ENCODE measurements around the gene SLC7A14. TPM values are rescaled to one million over a fixed set of nuclear protein-coding genes. Genes with fewer than 3 reads are reported as not detected.

SLC7A14 gene
- total RNA-seq, 1 experiment from 2014 or later: not detected

DNA sequence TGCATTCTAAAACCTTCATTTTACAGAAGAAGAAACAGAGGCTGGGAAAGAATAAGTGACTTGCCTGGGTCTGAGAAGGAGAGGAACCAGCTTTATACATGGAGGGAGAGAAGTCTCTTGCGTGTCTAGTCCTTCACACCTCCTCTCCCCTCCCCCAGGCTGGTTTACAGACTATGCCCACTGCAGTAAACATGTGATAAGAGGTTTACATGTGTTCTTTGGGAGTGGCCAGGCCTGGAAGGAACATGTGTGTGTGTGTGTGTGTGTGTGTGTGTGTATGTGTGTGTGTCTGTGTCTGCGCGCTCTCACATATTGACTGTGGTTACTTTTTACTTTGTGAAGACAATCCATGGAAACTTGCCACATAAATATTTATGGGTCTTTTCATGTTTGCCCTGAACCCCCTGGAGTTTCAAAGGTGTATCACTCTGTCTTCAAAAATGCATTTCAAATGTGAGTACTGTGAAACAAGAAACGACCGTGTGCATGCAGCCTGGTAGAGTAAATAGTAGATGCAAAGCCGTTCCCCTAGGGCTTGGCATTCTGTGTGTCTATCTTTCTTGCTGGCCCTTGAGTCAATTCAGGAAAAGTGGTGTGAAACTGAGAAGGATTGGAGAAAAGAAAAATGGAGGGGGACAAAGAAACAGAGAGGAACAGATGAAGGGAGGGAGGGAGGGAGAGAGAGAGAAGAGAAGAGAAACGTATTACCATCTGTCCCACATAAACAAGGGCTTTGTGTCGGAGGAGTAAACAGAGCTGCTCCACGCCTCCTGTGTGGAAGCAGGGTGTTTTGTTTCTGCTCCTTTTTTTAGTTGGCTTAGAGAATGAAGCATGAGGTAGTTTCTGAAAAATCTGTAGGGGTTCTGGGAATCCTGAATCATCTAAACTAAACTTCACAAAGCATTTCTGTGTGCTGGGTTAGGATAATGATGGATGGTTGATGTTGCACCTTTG lies 115.5 kb downstream of the SLC7A14 start:
- peak; percentile 72 for DNase-seq (ENCODE audit: low spot score)

DNA sequence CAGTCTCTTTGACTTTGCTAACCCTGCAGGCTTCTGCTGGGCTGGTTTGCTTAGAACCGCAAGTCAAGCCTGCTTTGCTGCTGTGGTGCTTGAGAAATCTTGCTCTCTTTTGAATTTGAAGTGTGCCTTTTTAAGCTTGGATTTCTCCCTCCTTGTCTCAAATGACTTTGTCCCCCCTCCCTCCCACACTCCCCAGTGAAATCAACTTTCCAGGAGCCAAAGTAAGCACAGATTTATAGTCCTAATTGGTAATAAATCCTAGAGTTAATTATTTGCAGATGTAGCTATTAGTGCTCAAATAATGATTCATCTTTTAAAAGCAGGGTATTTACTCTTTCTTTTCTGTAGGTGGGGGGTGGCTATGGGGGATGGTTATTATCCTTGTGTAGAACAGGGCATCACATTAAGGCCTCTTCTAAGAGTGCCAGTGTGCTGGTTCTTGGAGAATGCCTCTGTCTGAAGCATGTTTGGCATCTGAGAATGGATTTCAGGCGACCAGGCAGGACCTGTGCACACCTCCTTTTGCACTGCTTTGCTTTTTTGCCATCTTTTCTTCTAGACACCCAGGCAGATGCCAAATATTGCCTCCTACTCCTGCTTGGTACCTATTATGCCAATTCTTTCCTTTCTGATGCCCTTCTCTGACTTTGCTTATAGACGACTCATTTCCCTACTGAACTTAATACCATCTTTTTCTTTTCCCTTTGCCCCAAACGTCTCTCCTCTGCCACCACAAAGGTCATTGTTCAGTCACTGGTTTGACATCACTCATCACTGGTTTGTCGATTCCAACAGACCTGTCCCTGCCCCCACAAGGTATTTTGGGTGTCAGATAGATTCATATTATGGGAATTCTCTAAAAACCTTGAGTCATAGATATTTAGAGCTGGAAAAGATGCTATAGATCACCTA lies 116.5 kb downstream of the SLC7A14 start:
- DNase-seq (ENCODE audit: low spot score): peak; percentile 59

DNA sequence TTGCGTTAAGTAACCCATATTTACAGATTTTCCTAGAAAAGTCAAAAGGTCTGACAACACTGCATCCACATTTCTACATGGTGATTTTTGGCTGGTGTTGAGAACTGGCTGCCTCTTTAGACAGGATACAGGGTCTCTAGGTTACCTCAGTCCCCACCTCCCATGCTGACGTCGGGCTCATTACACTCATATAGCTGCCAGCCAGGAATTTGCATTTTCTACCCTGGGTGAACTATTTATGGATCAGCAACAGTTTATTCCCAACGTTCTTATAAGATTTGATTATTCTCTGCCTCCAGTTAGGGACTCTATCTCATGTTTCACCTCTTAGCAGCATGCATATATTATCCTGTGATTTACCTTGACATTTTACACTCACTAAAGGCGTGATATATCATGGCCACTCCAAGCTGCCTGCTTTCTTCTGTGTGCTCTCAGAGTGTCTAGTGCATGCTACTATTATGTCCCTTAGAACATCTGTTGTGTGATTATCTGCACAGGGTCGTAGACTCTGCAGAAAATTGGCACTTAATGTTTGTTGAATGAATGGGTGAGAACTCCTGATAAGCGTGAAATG lies 118.2 kb downstream of the SLC7A14 start:
- DNase-seq (ENCODE audit: low spot score): no peak

DNA sequence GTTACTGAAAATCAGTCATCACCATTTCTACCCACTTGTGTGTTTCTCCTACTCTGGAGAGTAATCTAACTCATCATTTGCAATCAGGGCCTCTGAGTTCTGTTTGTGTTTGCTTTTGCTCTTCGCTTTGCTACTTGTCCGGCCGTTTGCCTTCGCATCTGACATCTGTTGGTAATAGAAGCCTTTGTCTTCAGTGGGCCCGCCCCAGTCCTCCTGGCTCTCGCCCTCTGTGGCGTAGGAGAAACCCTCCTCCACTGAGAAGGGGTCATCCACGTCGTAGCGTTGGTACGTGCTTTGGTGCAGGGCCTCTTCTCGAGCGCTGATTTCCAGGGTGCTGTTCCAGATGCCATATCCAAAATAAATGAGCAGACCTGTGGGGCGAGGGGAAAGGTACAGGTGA lies 118.9 kb downstream of the SLC7A14 start:
- no peak for DNase-seq (ENCODE audit: low spot score)

GRCh38 chr3:170465955-170466354 lies 119.9 kb downstream of the SLC7A14 start:
- no peak for DNase-seq (ENCODE audit: low spot score)

GRCh38 chr3:170463011-170463410 lies 122.9 kb downstream of the SLC7A14 start:
- no peak for DNase-seq (ENCODE audit: low spot score)

- no peak for DNase-seq (ENCODE audit: low spot score)
Observed at GRCh38 chr3:170458285-170458684, 127.6 kb downstream of the SLC7A14 start.

DNA sequence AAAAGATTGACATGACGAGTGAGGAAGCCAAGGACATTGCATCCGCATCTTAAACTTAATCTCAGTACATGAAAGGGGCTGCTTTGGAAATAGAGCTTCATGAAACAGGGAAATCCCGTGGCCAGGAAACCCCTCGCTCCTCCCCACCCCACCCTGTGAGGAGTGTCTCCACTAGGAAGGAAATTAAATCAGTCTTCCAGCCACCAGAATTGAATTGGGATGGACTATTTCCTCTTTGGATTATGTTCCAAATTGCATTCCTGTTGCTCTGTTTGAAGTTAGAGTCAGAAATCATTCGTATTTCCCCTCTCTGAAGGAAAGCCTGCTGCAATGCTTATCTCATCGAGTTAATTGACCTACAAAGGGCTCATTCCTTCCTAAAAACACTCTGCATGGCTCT lies 131.4 kb downstream of the SLC7A14 start:
- DNase-seq (ENCODE audit: low spot score): no peak

- DNase-seq (ENCODE audit: low spot score): no peak
Observed at GRCh38 chr3:170450039-170450438, 135.8 kb downstream of the SLC7A14 start.

- DNase-seq (ENCODE audit: low spot score): no peak
Observed at GRCh38 chr3:170448584-170448983, 137.3 kb downstream of the SLC7A14 start.

DNA sequence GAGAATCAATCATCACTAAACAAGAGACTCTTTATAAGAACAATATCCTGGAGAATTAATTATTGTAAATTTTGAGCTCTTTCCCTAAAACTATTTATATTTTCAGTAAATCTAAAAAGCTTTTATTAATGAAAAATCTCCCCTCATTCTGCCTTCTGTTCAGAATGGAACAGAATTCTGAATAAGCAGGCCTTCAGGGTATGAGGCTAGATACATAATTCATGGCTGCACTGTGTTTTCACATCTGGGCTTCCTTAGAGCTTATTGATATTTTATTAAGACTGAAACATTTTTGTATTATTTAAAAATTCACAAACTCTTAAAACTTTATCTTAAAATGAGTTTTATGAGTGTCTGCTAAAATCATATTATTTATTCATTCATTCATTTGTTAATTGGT lies 142.4 kb downstream of the SLC7A14 start:
- DNase-seq (ENCODE audit: low spot score): no peak

GRCh38 chr3:170442947-170443346 lies 142.9 kb downstream of the SLC7A14 start:
- DNase-seq (ENCODE audit: low spot score): no peak

GRCh38 chr3:170441412-170441811 lies 144.5 kb downstream of the SLC7A14 start:
- no peak for DNase-seq (ENCODE audit: low spot score)

DNA sequence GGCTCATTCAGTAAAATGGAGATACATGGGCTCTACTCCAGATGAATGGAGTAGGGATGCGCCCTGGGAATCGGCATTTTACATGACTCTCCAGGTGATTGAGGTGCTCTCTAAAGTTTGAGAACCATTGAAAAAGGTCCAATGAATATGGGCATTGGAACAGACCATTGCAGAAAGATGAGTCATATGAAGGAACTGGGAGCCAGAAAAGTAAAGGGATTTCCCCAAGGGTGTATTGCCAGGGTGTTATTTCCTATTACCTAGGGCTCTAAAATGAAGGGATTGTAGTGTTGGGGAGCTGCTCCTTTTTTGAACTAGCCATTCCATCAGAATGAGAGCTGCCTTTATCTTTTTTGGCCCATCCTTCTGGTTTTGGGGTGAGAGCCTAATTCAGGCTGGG lies 145.5 kb downstream of the SLC7A14 start:
- DNase-seq (ENCODE audit: low spot score): no peak

- no peak for DNase-seq (ENCODE audit: low spot score)
Observed at GRCh38 chr3:170438836-170439235, 147.0 kb downstream of the SLC7A14 start.

GRCh38 chr3:170437696-170438407 lies 148.0 kb downstream of the SLC7A14 start:
- no peak for DNase-seq (ENCODE audit: low spot score)

DNA sequence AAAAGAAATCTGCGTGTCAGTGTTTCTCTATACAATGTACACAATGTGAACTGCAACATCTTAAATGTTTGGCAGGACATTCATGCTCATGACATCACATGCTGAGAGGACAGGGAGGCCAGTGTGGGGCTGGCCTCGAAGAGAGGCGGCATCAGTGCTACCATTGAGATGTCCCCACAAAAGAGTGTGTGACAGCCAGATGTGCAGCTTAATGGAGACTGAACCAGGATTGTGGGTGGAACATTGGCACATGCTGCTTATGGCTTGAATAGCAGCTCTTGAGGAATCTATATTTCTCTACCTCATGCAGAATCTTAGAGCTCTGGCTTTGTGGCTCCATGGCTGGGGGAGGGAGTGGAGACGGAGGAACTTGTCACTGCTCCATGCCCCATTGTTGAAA lies 148.7 kb downstream of the SLC7A14 start:
- DNase-seq (ENCODE audit: low spot score): no peak

DNA sequence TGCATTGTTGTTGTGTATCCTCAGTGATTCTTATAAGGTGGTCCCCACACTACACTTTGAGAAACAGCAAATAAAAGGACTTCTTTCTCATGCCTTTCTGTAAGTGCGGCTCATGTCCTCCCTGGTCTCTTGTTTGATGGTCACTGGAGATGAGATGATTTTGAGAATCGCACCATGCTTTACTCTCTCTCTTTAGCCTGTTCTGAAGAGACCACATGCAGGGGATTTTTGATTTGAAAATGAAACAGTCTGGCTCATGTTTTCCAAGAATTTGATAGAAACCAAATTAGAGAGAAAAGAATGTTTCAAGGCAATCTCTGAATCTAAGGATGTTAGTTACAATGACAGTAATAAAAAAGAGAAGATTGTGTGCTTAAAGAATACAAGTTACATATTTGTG lies 149.2 kb downstream of the SLC7A14 start:
- DNase-seq (ENCODE audit: low spot score): no peak

DNA sequence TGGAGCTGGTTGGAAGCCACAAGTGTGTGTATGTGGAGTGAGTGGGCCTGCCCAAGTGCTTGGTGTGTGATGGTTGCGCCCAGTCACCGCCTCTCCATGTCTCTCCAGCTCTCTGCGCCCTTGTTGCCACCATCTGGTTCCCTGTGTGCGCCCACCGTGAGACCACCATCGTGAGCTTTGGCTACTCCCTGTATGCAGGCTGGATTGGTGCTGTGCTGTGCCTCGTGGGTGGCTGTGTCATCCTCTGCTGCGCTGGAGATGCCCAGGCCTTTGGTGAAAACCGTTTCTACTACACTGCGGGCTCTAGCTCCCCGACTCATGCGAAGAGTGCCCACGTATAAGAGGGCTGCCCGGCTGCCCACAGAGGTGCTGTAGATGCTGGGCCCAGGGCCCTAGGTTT lies 153.5 kb downstream of the SLC7A14 start:
- no peak for DNase-seq (ENCODE audit: low spot score)

GRCh38 chr3:170431054-170431453 lies 154.8 kb downstream of the SLC7A14 start:
- no peak for DNase-seq (ENCODE audit: low spot score)

- DNase-seq (ENCODE audit: low spot score): peak; percentile 77
Observed at GRCh38 chr3:170429050-170429449, 156.8 kb downstream of the SLC7A14 start.

- DNase-seq (ENCODE audit: low spot score): no peak
Observed at GRCh38 chr3:170428095-170428494, 157.8 kb downstream of the SLC7A14 start.
